Endothelial cell (in vitro differentiated cells): Measurements from ENCODE around the gene FAM83C. TPM values are rescaled to one million over a fixed set of nuclear protein-coding genes. Genes with fewer than 3 reads are reported as not detected.

ENCODE experiments used
- DNase-seq: peaks from one replicate; pipeline ENCODE4 v3.0.0; 2021; ENCODE audit warnings: low spot score
- H3K27ac Mint-ChIP-seq: one replicate; pipeline ENCODE4 v1.8.0; 2021; ENCODE audit warnings: mixed read lengths, inconsistent platforms; ENCODE audit not compliant: unreplicated experiment
- H3K27me3 Mint-ChIP-seq: one replicate; pipeline ENCODE4 v1.8.0; 2021; ENCODE audit warnings: mild to moderate bottlenecking, moderate library complexity, mixed read lengths, inconsistent platforms; ENCODE audit not compliant: unreplicated experiment
- H3K36me3 Mint-ChIP-seq: one replicate; pipeline ENCODE4 v1.8.0; 2021; ENCODE audit warnings: mild to moderate bottlenecking, low read depth, mixed read lengths, inconsistent platforms; ENCODE audit not compliant: unreplicated experiment
- H3K4me1 Mint-ChIP-seq: one replicate; pipeline ENCODE4 v1.8.0; 2021; ENCODE audit warnings: mild to moderate bottlenecking, mixed read lengths, inconsistent platforms; ENCODE audit not compliant: unreplicated experiment
- H3K4me3 Mint-ChIP-seq: one replicate; pipeline ENCODE4 v1.8.0; 2021; ENCODE audit warnings: mild to moderate bottlenecking, mixed read lengths, inconsistent platforms; ENCODE audit not compliant: unreplicated experiment
- H3K9me3 Mint-ChIP-seq: one replicate; pipeline ENCODE4 v1.8.0; 2021; ENCODE audit warnings: mixed read lengths, inconsistent platforms; ENCODE audit not compliant: unreplicated experiment
- CTCF ChIP-seq: fragments of 200-600 bp; sonication (generic); IDR thresholded peaks from one replicate; pipeline ENCODE4 v1.5.0; 2021; ENCODE audit warnings: antibody characterized with exemption; ENCODE audit not compliant: unreplicated experiment
- total RNA-seq: library from RNA; stranded (reverse); fragmentation: NEBNext Ultra II Directional; extraction: Animal tissue kit (Norgen Biotek cat#: 25700); gene quantifications from one replicate; pipeline ENCODE4 v1.2.1, GENCODE V29; 2021; ENCODE audit not compliant: unreplicated experiment

Gene FAM83C
- total RNA-seq, 1 donor from 2014 or later: not detected

GRCh38 chr20:35334311-35335101 lies 42.3 kb upstream of the FAM83C start:
- H3K27ac Mint-ChIP-seq: no peak overlapping the region
- H3K36me3 Mint-ChIP-seq: no peaks in the 10 kb centered on the region
- TF ChIP-seq CTCF: no peak
- DNase-seq: no peak
- no peaks in the 10 kb centered on the region for H3K9me3 Mint-ChIP-seq
- no peak overlapping the region for H3K4me3 Mint-ChIP-seq
- no peaks in the 10 kb centered on the region for H3K27me3 Mint-ChIP-seq
- peaks cover 16% of the 10 kb centered on the region for H3K4me1 Mint-ChIP-seq

- no peaks in the 10 kb centered on the region for H3K27me3 Mint-ChIP-seq
- no peaks in the 10 kb centered on the region for H3K36me3 Mint-ChIP-seq
- H3K4me3 Mint-ChIP-seq: no peak overlapping the region
- H3K9me3 Mint-ChIP-seq: no peaks in the 10 kb centered on the region
- H3K4me1 Mint-ChIP-seq: peaks cover 25% of the 10 kb centered on the region
- no peak for TF ChIP-seq CTCF
- no peak overlapping the region for H3K27ac Mint-ChIP-seq
- no peak for DNase-seq
These were observed 41.4 kb upstream of the FAM83C start for GRCh38 chr20:35333606-35334005.

- no peaks in the 10 kb centered on the region for H3K36me3 Mint-ChIP-seq
- no peak overlapping the region for H3K27ac Mint-ChIP-seq
- H3K9me3 Mint-ChIP-seq: no peaks in the 10 kb centered on the region
These were observed 40.4 kb upstream of the FAM83C start for GRCh38 chr20:35332540-35333200.

GRCh38 chr20:35329435-35330139 lies 37.4 kb upstream of the FAM83C start:
- peak; percentile 62 for TF ChIP-seq CTCF
- no peaks in the 10 kb centered on the region for H3K36me3 Mint-ChIP-seq
- H3K4me1 Mint-ChIP-seq: peaks cover 30% of the 10 kb centered on the region
- H3K27ac Mint-ChIP-seq: peak overlapping the region; percentile 88
- no peaks in the 10 kb centered on the region for H3K27me3 Mint-ChIP-seq
- peak; percentile 76 for DNase-seq
- no peak overlapping the region for H3K4me3 Mint-ChIP-seq
- H3K9me3 Mint-ChIP-seq: no peaks in the 10 kb centered on the region

More at GRCh38 chr20:35332540-35333200, 40.4 kb upstream of the FAM83C start:
- no peak for TF ChIP-seq CTCF
- no peak for DNase-seq
- Mint-ChIP-seq H3K4me1 (peaks cover 27% of the 10 kb centered on the region), H3K27me3 (no peaks in the 10 kb centered on the region), H3K4me3 (no peak overlapping the region)
